ENCODE results near the gene PYGO2. TPM values are rescaled to one million over a fixed set of nuclear protein-coding genes. Genes with fewer than 3 reads are reported as not detected.

PYGO2 gene
- total and polyA plus RNA-seq, 3 experiments from 2014 or later: 34.2 to 42.6 (median 35.3) TPM

GRCh38 chr1:154993572-154994268, 32.1 kb upstream of the PYGO2 start, which contains the start of gene LENEP:
Gene LENEP, plus strand, starts transcription at chr1:154993586. Its CDS starts 22 bp downstream, at chr1:154993608.
- Mint-ChIP-seq H3K36me3 (peaks cover 4 to 33% (median 5%) of the 10 kb centered on the region in 3 donors), H3K27me3 (no peaks in the 10 kb centered on the region), H3K9me3 (no peaks in the 10 kb centered on the region), H3K4me1 (peaks cover 16 to 24% (median 19%) of the 10 kb centered on the region in 3 donors), H3K4me3 (peak within 1 kb of the TSS in 1 of 7 donors; percentile 9), H3K27ac (peak within 1 kb of the TSS in 4 of 8 donors; percentile 13 to 52 (median 36))
- Histone ChIP-seq H3K27ac (ENCODE audit: low read depth, low read length) (peak within 1 kb of the TSS; percentile 32), H3K27me3 (ENCODE audit: insufficient read depth, low read length, poor library complexity, severe bottlenecking) (no peaks in the 10 kb centered on the region), H3K4me1 (ENCODE audit: insufficient read depth, low read length) (peaks cover 12% of the 10 kb centered on the region), H3K9me3 (ENCODE audit: low read length) (no peaks in the 10 kb centered on the region), H3K4me3 (ENCODE audit: low read length) (no peak within 1 kb of the TSS), H3K36me3 (ENCODE audit: insufficient read depth, low read length) (peaks cover 12% of the 10 kb centered on the region)
- POLR2A ChIA-PET: interaction anchor here (2.3 kb wide), 1 partner anchor 10 kb away, joined by 7 read pairs; the partner anchor contains the start of gene FLAD1
- CTCF ChIA-PET: interaction anchor here (0.5 to 13.6 kb wide), 8 partner anchors 8 to 67 kb away, joined by 3 to 207 read pairs (median 3); partner anchors contain the start of genes FLAD1 and PMVK
- DNase-seq: peak in 1 of 5 donors; percentile 43

- H3K27ac Mint-ChIP-seq: no peak overlapping the region
- no peak overlapping the region for H3K4me3 ChIP-seq (ENCODE audit: low read length)
- H3K36me3 ChIP-seq (ENCODE audit: insufficient read depth, low read length): peaks cover 19% of the 10 kb centered on the region
- H3K4me1 Mint-ChIP-seq: peaks cover 13 to 24% (median 19%) of the 10 kb centered on the region in 3 donors
- DNase-seq: peak in 1 of 5 donors; percentile 35
- peaks cover 8% of the 10 kb centered on the region for H3K4me1 ChIP-seq (ENCODE audit: insufficient read depth, low read length)
- H3K9me3 Mint-ChIP-seq: no peaks in the 10 kb centered on the region
- no peaks in the 10 kb centered on the region for H3K27me3 ChIP-seq (ENCODE audit: insufficient read depth, low read length, poor library complexity, severe bottlenecking)
- no peaks in the 10 kb centered on the region for H3K9me3 ChIP-seq (ENCODE audit: low read length)
- no peak overlapping the region for H3K27ac ChIP-seq (ENCODE audit: low read depth, low read length)
- H3K27me3 Mint-ChIP-seq: no peaks in the 10 kb centered on the region
- H3K36me3 Mint-ChIP-seq: peaks cover 4 to 41% (median 5%) of the 10 kb centered on the region in 3 donors
- H3K4me3 Mint-ChIP-seq: no peak overlapping the region
- ChIA-PET POLR2A (interaction anchor here (0.5 to 2.3 kb wide), 2 partner anchors 9 to 12 kb away, joined by 4 to 7 read pairs; partner anchors contain the start of gene FLAD1), CTCF (interaction anchor here (0.5 to 13.6 kb wide), 4 partner anchors 12 to 68 kb away, joined by 3 to 207 read pairs (median 3); no protein-coding TSS in a partner anchor)
Measured at GRCh38 chr1:154992721-154993571, 31.4 kb upstream of the PYGO2 start.

GRCh38 chr1:154990276-154990675, 28.7 kb upstream of the PYGO2 start:
- Mint-ChIP-seq H3K4me1 (peaks cover 9 to 23% (median 14%) of the 10 kb centered on the region in 3 donors), H3K4me3 (no peak overlapping the region), H3K27me3 (no peaks in the 10 kb centered on the region), H3K27ac (no peak overlapping the region), H3K9me3 (no peaks in the 10 kb centered on the region), H3K36me3 (peaks cover 4 to 50% (median 5%) of the 10 kb centered on the region in 3 donors)
- Histone ChIP-seq H3K4me3 (ENCODE audit: low read length) (no peak overlapping the region), H3K36me3 (ENCODE audit: insufficient read depth, low read length) (peaks cover 25% of the 10 kb centered on the region), H3K9me3 (ENCODE audit: low read length) (no peaks in the 10 kb centered on the region), H3K27me3 (ENCODE audit: insufficient read depth, low read length, poor library complexity, severe bottlenecking) (no peaks in the 10 kb centered on the region), H3K4me1 (ENCODE audit: insufficient read depth, low read length) (peaks cover 4% of the 10 kb centered on the region), H3K27ac (ENCODE audit: low read depth, low read length) (no peak overlapping the region)
- ChIA-PET CTCF (no interaction called here), POLR2A (no interaction called here)
- DNase-seq: peak in 1 of 5 donors; percentile 18

- no peaks in the 10 kb centered on the region for H3K9me3 ChIP-seq (ENCODE audit: low read length)
- POLR2A ChIA-PET: no interaction called here
- H3K27ac ChIP-seq (ENCODE audit: low read depth, low read length): no peak overlapping the region
- H3K4me1 ChIP-seq (ENCODE audit: insufficient read depth, low read length): peaks cover 4% of the 10 kb centered on the region
- no peak overlapping the region for H3K4me3 ChIP-seq (ENCODE audit: low read length)
- no peaks in the 10 kb centered on the region for H3K27me3 ChIP-seq (ENCODE audit: insufficient read depth, low read length, poor library complexity, severe bottlenecking)
- Mint-ChIP-seq H3K27ac (peak overlapping the region in 3 of 8 donors; percentile 19 to 72 (median 36)), H3K9me3 (no peaks in the 10 kb centered on the region), H3K4me3 (no peak overlapping the region), H3K4me1 (peaks cover 9 to 23% (median 14%) of the 10 kb centered on the region in 3 donors), H3K27me3 (no peaks in the 10 kb centered on the region), H3K36me3 (peaks cover 4 to 52% (median 5%) of the 10 kb centered on the region in 3 donors)
- H3K36me3 ChIP-seq (ENCODE audit: insufficient read depth, low read length): peaks cover 25% of the 10 kb centered on the region
- DNase-seq: no peak
- CTCF ChIA-PET: interaction anchor here (1.0 to 8.4 kb wide), 3 partner anchors 9 to 28 kb away, joined by 3 to 74 read pairs (median 22); partner anchors contain the start of gene ZBTB7B
Measured at GRCh38 chr1:154989195-154989860, 27.7 kb upstream of the PYGO2 start.

- Histone ChIP-seq H3K4me3 (ENCODE audit: low read length) (no peak overlapping the region), H3K4me1 (ENCODE audit: insufficient read depth, low read length) (peaks cover 14% of the 10 kb centered on the region), H3K36me3 (ENCODE audit: insufficient read depth, low read length) (peaks cover 25% of the 10 kb centered on the region), H3K27me3 (ENCODE audit: insufficient read depth, low read length, poor library complexity, severe bottlenecking) (no peaks in the 10 kb centered on the region), H3K27ac (ENCODE audit: low read depth, low read length) (no peak overlapping the region), H3K9me3 (ENCODE audit: low read length) (no peaks in the 10 kb centered on the region)
- H3K27me3 Mint-ChIP-seq: no peaks in the 10 kb centered on the region
- no peak overlapping the region for H3K4me3 Mint-ChIP-seq
- H3K9me3 Mint-ChIP-seq: no peaks in the 10 kb centered on the region
- ChIA-PET CTCF (interaction anchor here (1.0 to 8.4 kb wide), 3 partner anchors 10 to 29 kb away, joined by 3 to 74 read pairs (median 22); partner anchors contain the start of gene ZBTB7B), POLR2A (no interaction called here)
- H3K36me3 Mint-ChIP-seq: peaks cover 4 to 51% (median 5%) of the 10 kb centered on the region in 3 donors
- no peak for DNase-seq
- H3K4me1 Mint-ChIP-seq: peaks cover 14 to 23% (median 14%) of the 10 kb centered on the region in 3 donors
- peak overlapping the region in 3 of 8 donors; percentile 23 to 81 (median 72) for H3K27ac Mint-ChIP-seq
Measured at GRCh38 chr1:154988058-154988954, 26.7 kb upstream of the PYGO2 start.

- no peak overlapping the region for H3K4me3 ChIP-seq (ENCODE audit: low read length)
- H3K36me3 ChIP-seq (ENCODE audit: insufficient read depth, low read length): peaks cover 25% of the 10 kb centered on the region
- H3K27ac ChIP-seq (ENCODE audit: low read depth, low read length): no peak overlapping the region
- ChIA-PET POLR2A (no interaction called here), CTCF (interaction anchor here (0.8 to 8.4 kb wide), 5 partner anchors 11 to 206 kb away, joined by 3 to 74 read pairs (median 3); partner anchors contain the start of genes PMVK and ZBTB7B)
- Mint-ChIP-seq H3K9me3 (no peaks in the 10 kb centered on the region), H3K27me3 (no peaks in the 10 kb centered on the region), H3K4me1 (peaks cover 14 to 23% (median 14%) of the 10 kb centered on the region in 3 donors), H3K4me3 (no peak overlapping the region), H3K27ac (no peak overlapping the region), H3K36me3 (peaks cover 4 to 44% (median 5%) of the 10 kb centered on the region in 3 donors)
- DNase-seq: peak in 1 of 5 donors; percentile 29
- no peaks in the 10 kb centered on the region for H3K9me3 ChIP-seq (ENCODE audit: low read length)
- H3K4me1 ChIP-seq (ENCODE audit: insufficient read depth, low read length): peaks cover 18% of the 10 kb centered on the region
- no peaks in the 10 kb centered on the region for H3K27me3 ChIP-seq (ENCODE audit: insufficient read depth, low read length, poor library complexity, severe bottlenecking)
Measured at GRCh38 chr1:154987326-154987725, 25.7 kb upstream of the PYGO2 start.

All from CD8-positive, alpha-beta memory T cell (primary cell).